ENCODE measurements around the gene ASCL1. TPM values are rescaled to one million over a fixed set of nuclear protein-coding genes. Genes with fewer than 3 reads are reported as not detected.

The ASCL1 gene
- total and polyA plus RNA-seq, 4 donors = 0.06 TPM; not detected in 3

DNA sequence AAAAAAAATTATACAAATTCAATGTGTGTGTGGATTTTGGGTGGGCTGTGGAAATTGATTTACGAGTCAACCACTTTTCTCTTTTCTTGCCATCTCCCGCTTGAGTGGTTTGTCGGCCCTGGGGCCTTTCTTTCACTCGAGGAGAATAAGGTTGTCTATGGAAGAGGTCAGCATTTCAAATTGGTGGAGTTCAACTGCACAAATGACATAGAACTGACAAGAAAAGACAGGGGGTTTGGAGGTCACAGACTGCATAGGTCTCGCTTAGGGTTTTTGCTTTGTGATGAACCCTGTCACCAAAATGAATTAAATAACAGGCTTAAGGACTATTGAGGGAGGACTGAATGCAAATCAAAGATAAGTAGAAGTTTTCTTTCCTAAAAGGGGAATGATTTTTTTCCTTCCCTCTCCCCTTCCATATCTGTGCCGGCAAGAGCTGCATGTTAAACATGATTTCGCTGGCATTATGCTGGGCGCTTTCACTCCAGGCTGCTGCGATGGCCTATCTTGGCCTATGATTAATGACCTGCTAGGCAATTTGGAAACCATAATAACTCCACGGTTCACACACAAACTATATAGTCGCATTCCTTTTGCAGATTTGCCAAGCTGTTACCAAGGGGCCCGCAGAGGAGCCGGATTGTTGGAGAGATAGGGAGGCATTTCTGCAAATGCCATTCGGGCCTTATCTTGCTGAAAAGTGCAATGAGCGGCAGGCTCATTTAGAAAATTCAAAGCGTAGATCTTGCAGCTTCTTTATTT, 20.7 kb downstream of the ASCL1 start:
- 81% methylated on average over 16 of the region's 16 CpGs for WGBS
- H3K4me3 ChIP-seq (ENCODE audit: low read depth in 1 of 3, low read length in 3 of 3) = no peak overlapping the region
- no peaks in the 10 kb centered on the region for H3K4me1 ChIP-seq (ENCODE audit: control insufficient read depth in 4 of 4, insufficient read depth in 4 of 4, low read length in 3 of 4)
- H3K27me3 ChIP-seq (ENCODE audit: control insufficient read depth in 4 of 4, insufficient read depth in 4 of 4, low read length in 3 of 4) = no peaks in the 10 kb centered on the region
- no peaks in the 10 kb centered on the region for H3K36me3 ChIP-seq (ENCODE audit: control insufficient read depth in 4 of 4, insufficient read depth in 3 of 4, low read depth in 1 of 4, low read length in 3 of 4)
- H3K27ac ChIP-seq (ENCODE audit: low read depth in 1 of 2, low read length in 2 of 2) = no peak overlapping the region
- TF ChIP-seq FOXA1 (IDR thresholded peaks at IDR 0.05) (no peak), TAF1 (conservative IDR thresholded peaks at IDR 0.05) (no peak), FOXA2 (IDR thresholded peaks at IDR 0.05) (no peak), HNF4G (IDR thresholded peaks at IDR 0.05) (no peak), YY1 (IDR thresholded peaks at IDR 0.05) (no peak), GABPA (IDR thresholded peaks at IDR 0.05 in 1 of 2, conservative IDR thresholded peaks at IDR 0.05 in 1 of 2) (no peak), EGR1 (IDR thresholded peaks at IDR 0.05; ENCODE audit: low read depth in 2 of 2) (no peak), RXRA (IDR thresholded peaks at IDR 0.05) (no peak), SP1 (IDR thresholded peaks at IDR 0.05) (no peak), RAD21 (IDR thresholded peaks at IDR 0.05) (no peak)
- TF ChIP-seq, protein P1, sequence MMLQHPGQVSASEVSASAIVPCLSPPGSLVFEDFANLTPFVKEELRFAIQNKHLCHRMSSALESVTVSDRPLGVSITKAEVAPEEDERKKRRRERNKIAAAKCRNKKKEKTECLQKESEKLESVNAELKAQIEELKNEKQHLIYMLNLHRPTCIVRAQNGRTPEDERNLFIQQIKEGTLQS (IDR thresholded peaks at IDR 0.05) = no peak
- TF ChIP-seq, protein P2, sequence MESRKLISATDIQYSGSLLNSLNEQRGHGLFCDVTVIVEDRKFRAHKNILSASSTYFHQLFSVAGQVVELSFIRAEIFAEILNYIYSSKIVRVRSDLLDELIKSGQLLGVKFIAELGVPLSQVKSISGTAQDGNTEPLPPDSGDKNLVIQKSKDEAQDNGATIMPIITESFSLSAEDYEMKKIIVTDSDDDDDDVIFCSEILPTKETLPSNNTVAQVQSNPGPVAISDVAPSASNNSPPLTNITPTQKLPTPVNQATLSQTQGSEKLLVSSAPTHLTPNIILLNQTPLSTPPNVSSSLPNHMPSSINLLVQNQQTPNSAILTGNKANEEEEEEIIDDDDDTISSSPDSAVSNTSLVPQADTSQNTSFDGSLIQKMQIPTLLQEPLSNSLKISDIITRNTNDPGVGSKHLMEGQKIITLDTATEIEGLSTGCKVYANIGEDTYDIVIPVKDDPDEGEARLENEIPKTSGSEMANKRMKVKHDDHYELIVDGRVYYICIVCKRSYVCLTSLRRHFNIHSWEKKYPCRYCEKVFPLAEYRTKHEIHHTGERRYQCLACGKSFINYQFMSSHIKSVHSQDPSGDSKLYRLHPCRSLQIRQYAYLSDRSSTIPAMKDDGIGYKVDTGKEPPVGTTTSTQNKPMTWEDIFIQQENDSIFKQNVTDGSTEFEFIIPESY (IDR thresholded peaks at IDR 0.05) = no peak
- TF ChIP-seq, protein P3, sequence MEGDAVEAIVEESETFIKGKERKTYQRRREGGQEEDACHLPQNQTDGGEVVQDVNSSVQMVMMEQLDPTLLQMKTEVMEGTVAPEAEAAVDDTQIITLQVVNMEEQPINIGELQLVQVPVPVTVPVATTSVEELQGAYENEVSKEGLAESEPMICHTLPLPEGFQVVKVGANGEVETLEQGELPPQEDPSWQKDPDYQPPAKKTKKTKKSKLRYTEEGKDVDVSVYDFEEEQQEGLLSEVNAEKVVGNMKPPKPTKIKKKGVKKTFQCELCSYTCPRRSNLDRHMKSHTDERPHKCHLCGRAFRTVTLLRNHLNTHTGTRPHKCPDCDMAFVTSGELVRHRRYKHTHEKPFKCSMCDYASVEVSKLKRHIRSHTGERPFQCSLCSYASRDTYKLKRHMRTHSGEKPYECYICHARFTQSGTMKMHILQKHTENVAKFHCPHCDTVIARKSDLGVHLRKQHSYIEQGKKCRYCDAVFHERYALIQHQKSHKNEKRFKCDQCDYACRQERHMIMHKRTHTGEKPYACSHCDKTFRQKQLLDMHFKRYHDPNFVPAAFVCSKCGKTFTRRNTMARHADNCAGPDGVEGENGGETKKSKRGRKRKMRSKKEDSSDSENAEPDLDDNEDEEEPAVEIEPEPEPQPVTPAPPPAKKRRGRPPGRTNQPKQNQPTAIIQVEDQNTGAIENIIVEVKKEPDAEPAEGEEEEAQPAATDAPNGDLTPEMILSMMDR (IDR thresholded peaks at IDR 0.05; ENCODE audit: low read depth, low read length, missing input control) = no peak
- TF ChIP-seq, protein P4, sequence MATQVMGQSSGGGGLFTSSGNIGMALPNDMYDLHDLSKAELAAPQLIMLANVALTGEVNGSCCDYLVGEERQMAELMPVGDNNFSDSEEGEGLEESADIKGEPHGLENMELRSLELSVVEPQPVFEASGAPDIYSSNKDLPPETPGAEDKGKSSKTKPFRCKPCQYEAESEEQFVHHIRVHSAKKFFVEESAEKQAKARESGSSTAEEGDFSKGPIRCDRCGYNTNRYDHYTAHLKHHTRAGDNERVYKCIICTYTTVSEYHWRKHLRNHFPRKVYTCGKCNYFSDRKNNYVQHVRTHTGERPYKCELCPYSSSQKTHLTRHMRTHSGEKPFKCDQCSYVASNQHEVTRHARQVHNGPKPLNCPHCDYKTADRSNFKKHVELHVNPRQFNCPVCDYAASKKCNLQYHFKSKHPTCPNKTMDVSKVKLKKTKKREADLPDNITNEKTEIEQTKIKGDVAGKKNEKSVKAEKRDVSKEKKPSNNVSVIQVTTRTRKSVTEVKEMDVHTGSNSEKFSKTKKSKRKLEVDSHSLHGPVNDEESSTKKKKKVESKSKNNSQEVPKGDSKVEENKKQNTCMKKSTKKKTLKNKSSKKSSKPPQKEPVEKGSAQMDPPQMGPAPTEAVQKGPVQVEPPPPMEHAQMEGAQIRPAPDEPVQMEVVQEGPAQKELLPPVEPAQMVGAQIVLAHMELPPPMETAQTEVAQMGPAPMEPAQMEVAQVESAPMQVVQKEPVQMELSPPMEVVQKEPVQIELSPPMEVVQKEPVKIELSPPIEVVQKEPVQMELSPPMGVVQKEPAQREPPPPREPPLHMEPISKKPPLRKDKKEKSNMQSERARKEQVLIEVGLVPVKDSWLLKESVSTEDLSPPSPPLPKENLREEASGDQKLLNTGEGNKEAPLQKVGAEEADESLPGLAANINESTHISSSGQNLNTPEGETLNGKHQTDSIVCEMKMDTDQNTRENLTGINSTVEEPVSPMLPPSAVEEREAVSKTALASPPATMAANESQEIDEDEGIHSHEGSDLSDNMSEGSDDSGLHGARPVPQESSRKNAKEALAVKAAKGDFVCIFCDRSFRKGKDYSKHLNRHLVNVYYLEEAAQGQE (IDR thresholded peaks at IDR 0.05) = no peak
- TF ChIP-seq, protein P5, sequence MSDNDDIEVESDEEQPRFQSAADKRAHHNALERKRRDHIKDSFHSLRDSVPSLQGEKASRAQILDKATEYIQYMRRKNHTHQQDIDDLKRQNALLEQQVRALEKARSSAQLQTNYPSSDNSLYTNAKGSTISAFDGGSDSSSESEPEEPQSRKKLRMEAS (IDR thresholded peaks at IDR 0.05) = no peak
- no peaks in the 10 kb centered on the region for H3K9me3 ChIP-seq (ENCODE audit: control insufficient read depth in 4 of 4, low read length in 3 of 4)
- no peak for DNase-seq (ENCODE audit: low spot score)
- H3K9ac ChIP-seq (ENCODE audit: low read depth in 1 of 2, low read length in 2 of 2) = no peak overlapping the region
